GM18907 (cell line): Measurements from ENCODE around the gene AADAT.
"Not testable (repeated sequence)": the region's sequence is repeated elsewhere in the genome, so short reads cannot be mapped to it uniquely, and the experiment has no call there.

Experiments used
- ATAC-seq: cut with Tn5 transposase; IDR thresholded peaks from one replicate; pipeline ENCODE4 v1.9.1; 2021; ENCODE audit warnings: mild to moderate bottlenecking, moderate library complexity; ENCODE audit not compliant: unreplicated experiment

AADAT gene

GRCh38 chr4:170090352-170091052 lies 746 bp upstream of the AADAT start:
- no peak for ATAC-seq

DNA sequence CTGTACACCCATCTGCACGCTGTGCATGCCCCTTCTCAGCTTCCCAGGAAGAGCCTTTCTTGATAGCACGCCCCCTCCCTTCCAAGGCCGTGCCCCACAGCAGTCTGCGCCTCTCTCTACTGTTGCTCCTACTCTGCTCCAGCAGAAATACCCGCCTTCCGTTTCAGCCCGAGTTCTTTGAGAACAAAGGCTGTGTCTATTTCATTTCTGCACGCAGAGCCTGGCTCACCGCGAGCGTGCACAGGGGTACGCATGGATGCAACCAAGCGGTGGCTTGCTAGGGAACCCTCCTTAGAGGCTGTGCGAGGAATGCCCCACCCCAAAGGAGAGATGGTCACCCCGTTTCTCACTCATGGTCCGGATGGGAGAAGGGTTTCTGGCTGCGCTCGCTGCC lies 485 bp downstream of the AADAT start:
- peak; percentile 20 for ATAC-seq

DNA sequence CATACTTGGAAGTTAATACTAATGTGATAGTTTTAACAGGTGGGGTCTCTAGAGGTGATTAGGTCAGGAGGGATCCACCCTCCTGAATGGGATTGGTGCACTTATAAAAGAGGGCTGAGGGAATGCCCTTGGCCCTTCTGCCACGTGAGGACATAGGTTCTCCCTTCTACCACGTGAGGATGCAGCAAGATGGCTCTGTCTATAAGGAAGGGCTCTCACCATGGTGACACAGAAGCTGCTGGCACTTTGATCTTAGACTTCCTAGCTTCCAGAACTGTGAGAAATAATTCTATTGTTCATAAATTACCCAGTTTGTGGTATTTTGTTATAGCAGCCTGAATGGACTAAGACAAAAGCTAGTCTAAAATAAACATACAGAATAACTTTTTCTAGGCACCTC lies 1.0 kb downstream of the AADAT start:
- ATAC-seq = no peak

- no peak for ATAC-seq
These were observed 2.5 kb downstream of the AADAT start for GRCh38 chr4:170087163-170087700.

DNA sequence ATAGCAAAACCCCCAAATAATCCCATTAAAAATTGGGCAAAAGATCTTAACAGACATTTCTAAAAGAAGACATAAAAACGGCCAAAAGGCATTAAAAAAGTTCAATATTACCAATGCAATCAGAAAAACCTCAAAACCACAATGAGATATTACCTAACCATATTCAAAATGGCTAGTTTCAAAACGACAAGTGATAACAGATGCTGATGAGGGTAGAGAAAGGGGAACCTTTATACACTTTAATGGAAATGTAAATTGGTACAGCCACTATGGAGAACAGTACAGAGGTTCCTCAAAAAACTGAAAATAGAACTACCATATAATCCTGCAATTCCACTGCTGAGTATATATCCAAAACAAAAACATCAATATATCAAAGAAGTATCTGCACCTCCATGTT lies 6.2 kb downstream of the AADAT start:
- no peak for ATAC-seq

GRCh38 chr4:170080496-170080895 lies 9.3 kb downstream of the AADAT start:
- no peak for ATAC-seq

- ATAC-seq = no peak
These were observed 9.8 kb downstream of the AADAT start for GRCh38 chr4:170079981-170080380.

GRCh38 chr4:170071196-170071595 lies 18.6 kb downstream of the AADAT start:
- ATAC-seq = no peak

DNA sequence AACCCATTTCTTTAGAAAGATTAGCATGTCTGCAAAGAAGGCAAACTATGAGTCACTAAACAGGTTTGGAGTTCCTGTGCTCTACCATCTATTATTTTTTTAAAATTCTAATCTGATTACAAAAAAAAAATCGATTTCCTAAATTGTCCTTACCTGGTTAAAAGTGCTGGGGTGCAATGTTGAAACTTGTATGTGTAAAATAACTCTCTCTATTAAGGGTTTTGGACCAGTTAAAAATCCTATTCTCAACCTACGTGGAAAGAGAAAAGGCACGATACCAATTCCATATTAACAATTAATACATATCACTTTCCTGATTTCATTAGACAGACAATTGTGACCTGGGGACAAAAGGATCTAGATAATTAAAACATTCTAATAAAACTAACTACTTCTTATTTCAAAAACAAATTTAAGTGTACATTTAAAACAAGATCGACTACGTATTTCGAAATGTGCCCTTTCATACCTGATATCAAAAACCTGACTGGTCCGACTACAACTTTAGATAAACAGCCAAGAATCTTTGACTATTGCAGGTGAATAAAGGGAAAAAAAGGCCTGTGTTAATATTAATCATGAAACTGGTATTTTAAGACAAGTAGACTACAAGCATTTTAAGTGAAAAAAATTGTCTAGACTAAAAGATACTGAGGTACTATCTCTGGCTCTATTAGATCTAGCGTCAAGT lies 21.2 kb downstream of the AADAT start:
- no peak for ATAC-seq

DNA sequence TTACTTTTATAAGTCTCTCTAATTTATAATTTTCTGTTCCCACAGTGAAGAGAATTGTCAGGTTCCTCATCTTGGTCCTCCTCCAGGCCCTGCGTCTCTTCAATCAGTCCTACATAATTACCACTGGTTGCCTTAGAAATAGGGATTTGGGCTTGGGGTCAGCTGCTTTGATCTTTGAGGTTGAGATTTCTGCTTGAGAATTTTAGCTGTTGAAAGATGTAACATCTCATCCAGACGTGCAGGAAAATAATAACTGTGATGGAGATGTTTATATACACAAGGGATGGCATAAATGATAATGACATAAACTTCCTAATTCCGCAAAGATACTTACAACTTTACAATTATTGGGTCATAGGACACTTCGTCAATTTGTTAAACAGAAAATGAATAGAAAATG lies 30.3 kb downstream of the AADAT start:
- ATAC-seq = no peak

DNA sequence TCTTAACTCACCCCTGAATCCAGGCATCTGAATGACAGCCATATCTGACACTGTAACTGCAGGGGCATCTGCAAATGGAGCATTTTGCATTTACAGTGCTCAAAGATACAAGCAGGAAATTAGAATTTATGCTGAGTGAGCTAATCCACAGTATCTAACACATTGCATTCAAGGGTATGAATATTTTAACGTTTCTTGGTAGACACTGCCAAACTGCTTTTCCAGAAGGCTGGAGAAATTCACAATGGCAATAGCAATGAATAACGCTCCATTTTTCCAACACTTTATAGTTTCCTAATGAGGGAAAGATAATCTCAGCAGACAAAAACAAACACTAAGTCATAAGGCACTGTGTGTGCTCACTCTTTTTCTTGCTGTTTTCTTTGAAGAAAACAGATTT lies 30.9 kb downstream of the AADAT start:
- ATAC-seq = no peak

DNA sequence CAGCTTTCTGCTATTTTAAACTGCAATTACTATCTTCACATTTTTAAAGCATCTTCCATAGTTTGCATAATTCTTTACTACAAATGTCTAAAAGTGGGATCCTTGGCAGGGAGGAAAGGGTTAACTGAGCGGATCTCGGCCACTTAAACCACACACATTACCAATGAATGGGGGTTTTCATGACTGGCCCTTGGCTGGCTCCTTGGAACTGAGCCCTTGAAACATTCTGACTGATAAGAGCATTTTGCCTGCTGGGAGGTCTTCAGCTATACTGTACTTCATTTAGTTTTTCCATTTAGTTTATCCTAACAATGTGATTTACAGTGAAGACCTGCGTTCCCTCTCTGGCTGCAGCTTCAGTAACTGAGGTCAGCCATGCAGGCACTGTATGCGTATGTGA lies 31.9 kb downstream of the AADAT start:
- ATAC-seq = no peak

DNA sequence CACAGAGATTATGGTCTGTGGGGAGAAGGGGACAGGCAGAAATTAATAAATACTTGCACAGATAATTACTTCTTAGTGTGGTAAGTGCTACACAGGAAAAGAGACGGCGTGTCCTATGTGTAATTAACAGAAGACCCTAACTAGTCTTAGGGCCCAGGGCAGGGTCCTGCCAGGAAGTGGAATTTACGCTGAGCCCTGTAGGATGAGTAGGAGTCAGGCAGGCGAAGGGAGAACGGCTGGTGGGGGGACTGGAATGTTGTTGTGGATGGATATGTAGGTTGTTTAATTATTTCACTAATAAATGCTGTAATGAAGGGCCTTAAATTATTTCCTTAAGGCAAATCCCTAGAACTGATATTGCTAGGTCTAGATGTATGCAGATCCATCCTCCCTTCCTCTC lies 36.8 kb downstream of the AADAT start:
- no peak for ATAC-seq

GRCh38 chr4:170051402-170051801 lies 38.4 kb downstream of the AADAT start:
- no peak for ATAC-seq

DNA sequence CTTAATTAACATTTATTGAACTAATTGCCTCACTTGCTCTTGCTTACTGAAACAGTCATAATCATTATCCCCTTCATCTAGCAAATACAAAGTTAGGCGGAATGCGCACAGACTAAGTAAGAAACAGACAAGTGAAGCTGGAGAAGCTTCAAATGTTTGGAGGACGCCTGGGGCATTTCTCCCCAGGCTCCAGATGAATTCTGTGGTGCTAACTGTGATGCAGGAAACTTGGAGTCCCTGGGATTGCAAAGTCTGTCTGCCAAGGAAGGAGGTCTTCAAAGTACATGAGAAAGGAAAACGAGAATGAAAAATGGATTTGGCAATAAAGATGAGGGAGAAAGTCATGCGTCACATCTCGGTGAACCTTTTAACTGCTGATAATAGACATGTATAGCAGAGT lies 40.0 kb downstream of the AADAT start:
- no peak for ATAC-seq

GRCh38 chr4:170047771-170048354 lies 41.9 kb downstream of the AADAT start:
- peak; percentile 51 for ATAC-seq

- not testable (repeated sequence) for ATAC-seq
These were observed 43.6 kb downstream of the AADAT start for GRCh38 chr4:170046156-170046555.

DNA sequence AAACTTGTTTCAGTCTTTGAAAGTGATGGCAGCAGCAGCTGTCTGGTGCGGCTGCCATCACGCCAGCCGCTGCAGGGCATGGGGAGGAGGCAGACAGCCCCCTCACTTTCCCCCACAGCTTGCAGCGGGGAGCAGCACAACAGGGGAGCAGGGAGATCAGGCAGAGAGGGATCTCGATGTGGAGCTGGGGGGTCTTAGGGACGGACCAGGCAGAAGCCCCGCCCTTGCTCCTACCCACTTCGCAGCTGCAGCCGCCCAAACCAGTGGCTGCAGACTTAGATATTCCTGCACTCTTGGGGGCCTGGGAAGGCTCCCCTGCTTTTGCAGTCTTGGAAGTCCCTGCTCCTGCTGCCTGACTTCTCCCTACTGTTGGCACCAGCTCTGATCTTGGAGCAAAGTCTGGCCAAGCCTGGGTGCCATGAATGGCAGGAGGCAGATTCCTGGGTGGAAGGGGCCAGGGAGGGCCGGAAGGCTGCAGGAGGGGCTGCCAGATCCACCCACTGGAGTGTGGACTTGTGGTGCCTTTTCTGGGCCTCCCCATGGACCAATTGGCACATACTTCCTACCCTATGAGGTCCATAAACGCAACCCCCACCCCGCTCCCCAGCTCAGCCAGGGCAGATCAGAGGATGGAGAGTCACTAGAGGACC lies 49.6 kb downstream of the AADAT start:
- no peak for ATAC-seq

GRCh38 chr4:170038769-170039168 lies 51.0 kb downstream of the AADAT start:
- ATAC-seq = no peak

GRCh38 chr4:170038232-170038631 lies 51.5 kb downstream of the AADAT start:
- ATAC-seq = no peak

DNA sequence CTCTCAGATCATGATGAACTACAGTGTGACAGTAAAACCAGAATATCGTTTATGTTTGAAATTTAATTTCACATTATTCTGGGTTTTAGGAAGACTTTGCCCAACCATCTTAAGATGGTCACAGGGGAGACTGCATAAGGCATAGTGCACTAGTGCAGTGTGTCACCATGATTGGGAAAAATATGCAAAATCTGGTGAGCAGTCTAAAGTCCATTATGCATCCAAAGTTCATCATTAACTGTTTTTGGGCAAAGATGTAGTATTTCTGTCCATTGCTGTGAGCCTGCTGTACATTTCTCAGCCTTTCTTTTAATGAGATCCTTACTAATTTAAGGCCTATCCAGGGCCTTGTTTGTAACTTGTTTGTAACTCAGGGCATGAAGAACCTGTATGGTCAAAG lies 52.3 kb downstream of the AADAT start:
- no peak for ATAC-seq

DNA sequence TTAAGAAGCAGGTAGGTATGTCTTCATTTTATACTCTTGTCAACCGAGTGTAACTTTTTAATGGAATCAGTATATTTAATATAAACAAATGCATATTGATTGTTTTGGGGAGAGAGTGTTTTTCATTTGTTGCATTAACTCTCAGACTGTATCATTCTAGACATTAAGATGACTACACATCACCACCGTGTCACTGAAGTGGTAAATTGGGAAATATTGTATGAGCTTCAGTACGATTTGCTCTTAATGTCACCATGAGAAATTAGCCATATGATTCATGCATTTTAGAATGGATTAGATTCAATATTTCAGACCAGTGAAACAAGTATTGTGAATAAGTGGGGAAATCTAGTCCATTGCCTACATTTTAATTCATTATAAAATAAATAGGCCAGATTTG lies 53.9 kb downstream of the AADAT start:
- ATAC-seq = no peak
